Subcutaneous abdominal adipose tissue (tissue), 5 donors: ENCODE measurements around the gene AOC3.
A peak's percentile ranks its signal among the peaks of the same experiment; 100 is the strongest.

Experiments used
- H3K27ac ChIP-seq: one replicate; pipeline ENCODE4 v1.7.0; 2013; ENCODE audit warnings: low read depth, mild to moderate bottlenecking, inconsistent platforms, low read length, moderate library complexity
- H3K27me3 ChIP-seq, 5 donors: one replicate each; pipeline ENCODE4 v1.7.0; 2013; ENCODE audit warnings: low read length in 5 of 5, inconsistent platforms in 1 of 5; ENCODE audit not compliant: control insufficient read depth in 5 of 5, insufficient read depth in 4 of 5
- H3K36me3 ChIP-seq, 5 donors: one replicate each; pipeline ENCODE4 v1.7.0; 2013; ENCODE audit warnings: low read length in 5 of 5; ENCODE audit not compliant: control insufficient read depth in 5 of 5, insufficient read depth in 5 of 5
- H3K4me1 ChIP-seq, 5 donors: one replicate each; pipeline ENCODE4 v1.7.0; 2013; ENCODE audit warnings: low read length in 5 of 5, mild to moderate bottlenecking in 3 of 5, moderate library complexity in 1 of 5; ENCODE audit not compliant: control insufficient read depth in 5 of 5, insufficient read depth in 5 of 5
- H3K4me3 ChIP-seq, 5 donors: one replicate each; pipeline ENCODE4 v1.7.0; 2013; ENCODE audit warnings: low read length in 5 of 5, low read depth in 1 of 5
- H3K9ac ChIP-seq, 5 donors: one replicate each; pipeline ENCODE4 v1.7.0; 2013; ENCODE audit warnings: low read length in 5 of 5, mild to moderate bottlenecking in 4 of 5, moderate library complexity in 3 of 5
- H3K9me3 ChIP-seq, 5 donors: one replicate each; pipeline ENCODE4 v1.7.0; 2013; ENCODE audit warnings: low read length in 5 of 5; ENCODE audit not compliant: control insufficient read depth in 5 of 5
- donor health status: healthy.
- donor health status: healthy.
- donor health status: healthy.
- donor health status: healthy.
- donor health status: healthy.

Gene AOC3

DNA sequence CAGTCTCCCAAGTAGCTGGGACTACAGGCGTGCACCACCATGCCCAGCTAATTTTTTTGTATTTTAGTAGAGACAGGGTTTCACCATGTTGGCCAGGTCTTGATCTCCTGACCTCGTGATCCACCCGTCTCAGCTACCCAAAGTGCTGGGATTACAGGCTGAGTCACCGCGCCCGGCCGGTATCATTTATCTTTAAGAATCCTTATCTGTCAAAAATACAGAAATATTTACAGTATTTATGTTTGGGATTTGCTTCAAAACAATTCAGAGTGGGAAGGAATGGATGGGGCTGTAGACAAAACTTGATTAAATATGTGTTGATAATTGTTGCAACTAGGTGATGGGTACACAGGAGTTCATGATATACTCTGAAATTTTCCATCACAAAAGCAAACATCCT lies 29.8 kb upstream of the AOC3 start:
- Histone ChIP-seq H3K4me1 (peaks cover 3 to 18% (median 11%) of the 10 kb centered on the region in 5 donors), H3K27ac (no peak overlapping the region), H3K27me3 (no peaks in the 10 kb centered on the region)

DNA sequence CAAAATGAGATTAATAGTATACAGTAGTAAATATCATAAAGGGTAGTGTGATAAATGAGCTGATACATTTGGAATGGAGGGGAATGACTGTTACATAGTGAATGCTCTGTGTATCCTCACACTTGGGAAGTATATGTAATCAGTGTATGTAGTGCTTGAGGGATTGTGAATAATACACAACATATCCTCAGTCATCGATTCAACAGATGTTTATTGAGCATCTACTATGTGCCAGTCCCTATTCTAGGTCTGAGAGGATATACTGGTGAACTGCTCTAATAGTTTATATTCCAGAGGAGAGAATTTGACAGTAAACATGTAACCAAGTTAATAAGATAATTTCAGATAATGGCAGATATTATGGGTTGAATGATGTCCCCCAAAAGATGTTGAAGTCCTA lies 23.5 kb upstream of the AOC3 start:
- Histone ChIP-seq H3K4me1 (peaks cover 3 to 23% (median 14%) of the 10 kb centered on the region in 5 donors), H3K9ac (no peak overlapping the region), H3K4me3 (no peak overlapping the region), H3K9me3 (no peaks in the 10 kb centered on the region), H3K27ac (no peak overlapping the region), H3K27me3 (no peaks in the 10 kb centered on the region), H3K36me3 (no peaks in the 10 kb centered on the region)

More for the DNA sequence above, 29.8 kb upstream of the AOC3 start:
- Histone ChIP-seq H3K9ac (no peak overlapping the region), H3K9me3 (no peaks in the 10 kb centered on the region), H3K4me3 (no peak overlapping the region), H3K36me3 (peaks cover 9 to 54% (median 41%) of the 10 kb centered on the region in 5 donors)

DNA sequence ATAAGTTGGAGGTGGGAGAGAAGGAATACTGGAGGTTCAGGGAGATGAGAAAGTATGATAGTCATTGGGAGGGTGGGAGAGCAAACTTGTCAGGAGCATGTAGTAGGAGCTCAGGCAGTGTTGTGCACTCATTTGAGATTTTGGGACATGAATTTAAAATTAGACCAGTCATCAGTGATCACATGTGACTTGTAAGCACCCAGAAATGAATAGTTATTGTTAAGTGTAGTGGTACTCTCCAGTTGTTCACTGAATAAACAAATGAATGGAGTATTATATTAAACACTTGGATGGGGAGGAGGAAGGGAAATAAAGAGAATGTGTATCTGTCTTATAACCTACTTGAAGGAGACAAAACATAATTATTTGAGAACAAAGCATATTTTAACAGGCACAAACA lies 20.0 kb upstream of the AOC3 start:
- Histone ChIP-seq H3K4me3 (no peak overlapping the region), H3K27ac (no peak overlapping the region), H3K36me3 (peaks cover 0 to 8% (median 3%) of the 10 kb centered on the region in 5 donors), H3K27me3 (no peaks in the 10 kb centered on the region), H3K9me3 (no peaks in the 10 kb centered on the region), H3K4me1 (peaks cover 3 to 29% (median 23%) of the 10 kb centered on the region in 5 donors), H3K9ac (no peak overlapping the region)

- no peaks in the 10 kb centered on the region for H3K27me3 ChIP-seq
- peaks cover 3 to 29% (median 23%) of the 10 kb centered on the region in 5 donors for H3K4me1 ChIP-seq
- peaks cover under 1 to 22% (median 10%) of the 10 kb centered on the region in 5 donors for H3K36me3 ChIP-seq
- H3K4me3 ChIP-seq, result peak overlapping the region; percentile 78 to 97 (median 94)
- peak overlapping the region; percentile 94 to 99 (median 98) for H3K9ac ChIP-seq
- H3K27ac ChIP-seq, result peak overlapping the region; percentile 98
- H3K9me3 ChIP-seq, result no peaks in the 10 kb centered on the region
Measured at GRCh38 chr17:42832213-42832933, 18.6 kb upstream of the AOC3 start.

GRCh38 chr17:42832934-42833766 lies 17.8 kb upstream of the AOC3 start, which contains the start of gene PSME3:
TSS of gene PSME3 (plus strand) at chr17:42833397. CDS start at chr17:42833632, 235 bp downstream.
- Histone ChIP-seq H3K4me3 (peak within 1 kb of the TSS; percentile 78 to 97 (median 94)), H3K4me1 (peaks cover 3 to 29% (median 23%) of the 10 kb centered on the region in 5 donors), H3K27me3 (no peaks in the 10 kb centered on the region), H3K9ac (peak within 1 kb of the TSS; percentile 94 to 99 (median 98)), H3K27ac (peak within 1 kb of the TSS; percentile 98), H3K9me3 (no peaks in the 10 kb centered on the region), H3K36me3 (peaks cover 6 to 30% (median 17%) of the 10 kb centered on the region in 5 donors)

- H3K4me1 ChIP-seq, result peaks cover 3 to 29% (median 23%) of the 10 kb centered on the region in 5 donors
- peaks cover 8 to 37% (median 24%) of the 10 kb centered on the region in 5 donors for H3K36me3 ChIP-seq
- H3K9me3 ChIP-seq, result no peaks in the 10 kb centered on the region
- peak overlapping the region; percentile 98 for H3K27ac ChIP-seq
- H3K4me3 ChIP-seq, result peak overlapping the region; percentile 78 to 97 (median 94)
- H3K27me3 ChIP-seq, result no peaks in the 10 kb centered on the region
- H3K9ac ChIP-seq, result peak overlapping the region; percentile 94 to 99 (median 98)
Measured at GRCh38 chr17:42833767-42834422, 17.1 kb upstream of the AOC3 start.

GRCh38 chr17:42835732-42836131 lies 15.3 kb upstream of the AOC3 start:
- Histone ChIP-seq H3K9me3 (no peaks in the 10 kb centered on the region), H3K27ac (no peak overlapping the region), H3K27me3 (no peaks in the 10 kb centered on the region), H3K9ac (no peak overlapping the region), H3K4me1 (peaks cover 3 to 29% (median 23%) of the 10 kb centered on the region in 5 donors), H3K4me3 (no peak overlapping the region), H3K36me3 (peaks cover 12 to 55% (median 36%) of the 10 kb centered on the region in 5 donors)

DNA sequence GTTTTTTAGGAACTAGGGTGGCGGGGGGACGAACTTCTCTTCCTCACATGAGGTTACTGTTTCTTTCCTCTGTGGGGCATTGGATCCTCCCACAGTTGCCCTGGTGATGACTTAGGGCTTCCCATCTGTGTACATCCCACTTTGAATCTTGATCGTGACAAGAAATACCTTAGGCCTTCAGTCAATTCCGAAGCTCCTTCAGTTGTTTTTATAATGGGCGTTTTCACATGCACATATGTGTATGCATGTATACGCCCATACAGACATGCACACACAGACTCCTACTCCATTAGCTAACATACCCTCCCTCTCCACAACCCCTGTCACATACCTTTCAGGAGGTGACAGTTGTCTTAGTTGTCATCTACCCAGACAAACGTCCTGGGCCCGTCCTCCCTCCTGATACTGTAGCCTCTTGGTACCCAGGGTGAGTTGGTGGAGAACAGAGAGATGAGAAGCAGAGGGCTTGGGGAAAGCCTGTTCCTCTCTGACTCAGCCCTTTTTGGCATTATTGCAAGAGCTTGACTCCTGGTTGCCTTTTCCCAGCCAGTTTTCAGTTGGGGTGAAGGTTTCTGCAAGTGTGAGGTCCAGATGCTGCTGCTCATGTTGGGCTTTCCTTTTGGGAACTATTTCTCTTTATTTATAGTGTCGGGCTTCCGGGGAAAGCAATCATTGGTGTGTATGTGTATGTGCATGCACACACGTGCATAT lies 8.9 kb upstream of the AOC3 start:
- Histone ChIP-seq H3K27ac (no peak overlapping the region), H3K36me3 (peaks cover 22 to 87% (median 68%) of the 10 kb centered on the region in 5 donors), H3K4me1 (peaks cover 10 to 39% (median 32%) of the 10 kb centered on the region in 5 donors)

DNA sequence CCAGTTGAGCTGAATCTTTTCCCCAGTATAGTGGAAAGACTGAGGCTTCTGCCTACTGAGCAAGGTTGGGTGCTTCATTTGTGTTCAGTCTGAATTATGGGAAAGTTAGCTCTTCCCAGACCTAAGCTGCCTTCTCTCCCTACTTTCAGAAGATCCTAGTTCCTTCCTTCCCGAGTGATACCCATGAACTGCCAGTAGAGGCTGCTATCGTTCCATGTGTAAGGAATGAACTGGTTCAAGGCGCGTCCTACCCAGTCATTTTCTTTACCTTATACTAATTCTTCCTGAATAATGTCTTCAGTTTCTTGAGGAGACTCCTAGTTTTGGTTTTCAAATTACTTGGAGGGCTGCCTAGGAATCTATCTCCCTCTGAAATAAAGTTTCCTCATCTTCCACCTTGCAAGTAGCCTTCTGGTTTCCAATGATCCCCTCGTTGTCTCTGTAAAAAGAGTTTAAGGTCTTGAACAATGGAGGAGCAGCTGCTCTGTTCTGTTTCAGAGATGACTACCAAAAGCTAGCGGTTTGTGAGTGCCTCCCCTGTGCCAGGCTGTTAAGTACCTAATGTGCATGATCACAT lies 7.6 kb upstream of the AOC3 start:
- peaks cover 12 to 51% (median 43%) of the 10 kb centered on the region in 5 donors for H3K4me1 ChIP-seq
- peak overlapping the region in 2 of 5 donors; percentile 11 to 38 for H3K9ac ChIP-seq
- H3K27me3 ChIP-seq, result no peaks in the 10 kb centered on the region
- H3K4me3 ChIP-seq, result no peak overlapping the region
- H3K36me3 ChIP-seq, result peaks cover 16 to 73% (median 56%) of the 10 kb centered on the region in 5 donors
- no peaks in the 10 kb centered on the region for H3K9me3 ChIP-seq
- peak overlapping the region; percentile 90 for H3K27ac ChIP-seq

More for the DNA sequence above, 8.9 kb upstream of the AOC3 start:
- Histone ChIP-seq H3K27me3 (no peaks in the 10 kb centered on the region), H3K4me3 (no peak overlapping the region), H3K9ac (no peak overlapping the region), H3K9me3 (no peaks in the 10 kb centered on the region)
